Measurements from ENCODE around the gene SLC13A3. TPM values are rescaled to one million over a fixed set of nuclear protein-coding genes. Genes with fewer than 3 reads are reported as not detected.

Gene SLC13A3
- polyA plus RNA-seq, 2 of the 4 experiments (the other 2 are of a cell fraction), result 0.19 TPM; not detected in 1

Other genes starting within 250 kb of the SLC13A3 start
- gene ELMO2, start 244.8 kb downstream of the SLC13A3 start, polyA plus RNA-seq (2011; rRNA removed), result 25.1 and 31.1 TPM in 2 replicates
- 22.3 to 23.4 TPM (median 22.9 TPM) in 3 replicates for gene ELMO2, start 244.8 kb downstream of the SLC13A3 start, polyA plus RNA-seq (2017; fragmentation: RNase III; extraction: RNeasy Plus Mini Kit Qiagen cat#74134 plus additional on column Dnase treatment)
- gene ZNF334, start 137.9 kb downstream of the SLC13A3 start, polyA plus RNA-seq (2011; rRNA removed), result 0.03 TPM in 1 of 2 replicates, not detected in the other
- not detected in 3 replicates for gene ZNF334, start 137.9 kb downstream of the SLC13A3 start, polyA plus RNA-seq (2017; fragmentation: RNase III; extraction: RNeasy Plus Mini Kit Qiagen cat#74134 plus additional on column Dnase treatment)
- not detected in 2 replicates for gene OCSTAMP, start 100.8 kb downstream of the SLC13A3 start, polyA plus RNA-seq (2011; rRNA removed)
- gene OCSTAMP, start 100.8 kb downstream of the SLC13A3 start, polyA plus RNA-seq (2017; fragmentation: RNase III; extraction: RNeasy Plus Mini Kit Qiagen cat#74134 plus additional on column Dnase treatment), result not detected in 3 replicates
- gene TP53RK, start 38.0 kb upstream of the SLC13A3 start, polyA plus RNA-seq (2011; rRNA removed), result 11.8 and 13.1 TPM in 2 replicates
- gene TP53RK, start 38.0 kb upstream of the SLC13A3 start, polyA plus RNA-seq (2017; fragmentation: RNase III; extraction: RNeasy Plus Mini Kit Qiagen cat#74134 plus additional on column Dnase treatment), result 9.8 to 10.5 TPM (median 10.5 TPM) in 3 replicates
- 0.01 TPM in 1 of 2 replicates, not detected in the other for gene SLC2A10, start 58.2 kb upstream of the SLC13A3 start, polyA plus RNA-seq (2011; rRNA removed)
- gene SLC2A10, start 58.2 kb upstream of the SLC13A3 start, polyA plus RNA-seq (2017; fragmentation: RNase III; extraction: RNeasy Plus Mini Kit Qiagen cat#74134 plus additional on column Dnase treatment), result not detected in 3 replicates
- gene EYA2, start 243.4 kb upstream of the SLC13A3 start, polyA plus RNA-seq (2011; rRNA removed), result 4.6 and 5.0 TPM in 2 replicates
- gene EYA2, start 243.4 kb upstream of the SLC13A3 start, polyA plus RNA-seq (2017; fragmentation: RNase III; extraction: RNeasy Plus Mini Kit Qiagen cat#74134 plus additional on column Dnase treatment), result 4.2 to 5.3 TPM (median 4.5 TPM) in 3 replicates